22Rv1 (cell line): ENCODE results near the gene RAB20.

Experiments
- CTCF ChIP-seq: fragments of 450-650 bp; IDR thresholded peaks from 2 replicates; pipeline ENCODE4 v1.5.1; 2017; ENCODE audit warnings: mild to moderate bottlenecking
- ZFX ChIP-seq: fragments of 450-650 bp; IDR thresholded peaks from 2 replicates; pipeline ENCODE4 v1.6.1; 2017; ENCODE audit warnings: antibody characterized with exemption, borderline replicate concordance

GRCh38 chr13:110521296-110521680 is 40.2 kb downstream of the RAB20 start:
- TF ChIP-seq CTCF (no peak), ZFX (no peak)
